NCI-H748 treated with DMSO at 0.1 percent for 48 hours (cell line): Measurements from ENCODE around the gene RALGPS1.

ENCODE experiments used
- DNase-seq: peaks from one replicate; lab custom pipeline; 2025; lab: John Stamatoyannopoulos, UW

The RALGPS1 gene

GRCh38 chr9:127099664-127100063, 185.1 kb downstream of the RALGPS1 start:
- DNase-seq, result no peak

GRCh38 chr9:127102176-127102575, 187.6 kb downstream of the RALGPS1 start:
- DNase-seq, result no peak

GRCh38 chr9:127102788-127103187, 188.2 kb downstream of the RALGPS1 start:
- no peak for DNase-seq

- no peak for DNase-seq
Measured at GRCh38 chr9:127104581-127105311, 190.2 kb downstream of the RALGPS1 start.

- DNase-seq, result no peak
Measured at GRCh38 chr9:127105805-127106465, 191.4 kb downstream of the RALGPS1 start.

- no peak for DNase-seq
Measured at GRCh38 chr9:127106466-127106855, 191.9 kb downstream of the RALGPS1 start.

- DNase-seq, result no peak
Measured at GRCh38 chr9:127107171-127107928, 192.8 kb downstream of the RALGPS1 start.

GRCh38 chr9:127107929-127108876, 193.6 kb downstream of the RALGPS1 start:
- no peak for DNase-seq

- no peak for DNase-seq
Measured at GRCh38 chr9:127109212-127109711, 194.7 kb downstream of the RALGPS1 start.

GRCh38 chr9:127112056-127112455, 197.5 kb downstream of the RALGPS1 start:
- DNase-seq, result peak; percentile 67

GRCh38 chr9:127112735-127113161, 198.2 kb downstream of the RALGPS1 start:
- no peak for DNase-seq

GRCh38 chr9:127113191-127113972, 198.8 kb downstream of the RALGPS1 start:
- no peak for DNase-seq

- no peak for DNase-seq
Measured at GRCh38 chr9:127114606-127115005, 200.0 kb downstream of the RALGPS1 start.

- no peak for DNase-seq
Measured at GRCh38 chr9:127116088-127116726, 201.6 kb downstream of the RALGPS1 start.

GRCh38 chr9:127116957-127117356, 202.4 kb downstream of the RALGPS1 start:
- no peak for DNase-seq

- no peak for DNase-seq
Measured at GRCh38 chr9:127117801-127118200, 203.2 kb downstream of the RALGPS1 start.

- no peak for DNase-seq
Measured at GRCh38 chr9:127118597-127119319, 204.2 kb downstream of the RALGPS1 start.

- no peak for DNase-seq
Measured at GRCh38 chr9:127119320-127119709, 204.7 kb downstream of the RALGPS1 start.

GRCh38 chr9:127121628-127122175, 207.1 kb downstream of the RALGPS1 start:
- DNase-seq, result no peak
